ENCODE data around the gene DMRTC2. TPM values are rescaled to one million over a fixed set of nuclear protein-coding genes. Genes with fewer than 3 reads are reported as not detected.

The DMRTC2 gene
- total and polyA plus RNA-seq, 2 of the 8 experiments (the other 6 are each of a cell fraction or from before 2014, with no cell fraction given) = not detected

DNA sequence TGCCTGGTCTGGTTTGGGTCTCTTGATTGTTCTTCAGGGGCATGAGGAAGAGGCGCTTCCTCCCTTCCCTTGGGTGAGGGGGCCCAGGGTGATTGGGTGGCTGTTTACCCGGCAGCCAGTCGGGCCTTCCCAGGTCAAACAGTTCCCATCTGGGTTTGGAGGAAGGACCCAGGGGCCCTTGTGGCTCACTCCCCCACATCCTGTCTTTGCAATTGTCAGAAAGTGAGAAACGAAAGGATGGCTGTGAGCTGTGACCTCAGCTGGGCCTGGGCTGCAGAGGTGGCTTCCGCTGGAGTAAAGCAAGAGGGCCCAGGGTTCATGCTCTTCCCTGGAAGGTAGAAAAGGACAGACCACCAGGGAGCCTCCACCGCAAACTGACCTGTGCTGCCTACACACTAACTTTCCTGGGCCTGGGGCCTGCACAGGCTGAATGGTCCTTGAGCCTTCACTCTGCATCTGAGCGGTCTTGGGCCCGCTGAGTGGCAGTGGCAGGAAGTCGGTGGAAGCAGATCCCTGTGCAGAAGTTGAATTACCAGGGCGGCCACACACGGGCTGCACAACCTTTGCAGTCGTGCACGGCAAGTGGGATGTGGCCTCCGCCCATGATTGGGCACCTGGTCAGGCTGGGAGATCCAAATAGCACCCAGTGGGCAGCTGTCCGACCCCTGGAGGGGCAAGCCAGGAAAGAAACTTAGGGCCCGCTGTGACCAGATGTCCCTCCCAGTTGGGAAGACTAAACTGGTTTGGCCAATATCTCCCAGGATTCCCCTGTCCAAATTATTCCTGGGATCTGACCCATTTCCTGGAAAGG lies 26.9 kb downstream of the DMRTC2 start (continued):
- TF ChIP-seq MAX (IDR thresholded peaks at IDR 0.05) = no peak
- TF ChIP-seq EZH2 (IDR thresholded peaks at IDR 0.05; ENCODE audit: low read depth, low read length, severe bottlenecking) = no peak
- peak; percentile 90 for TF ChIP-seq POLR2AphosphoS5 (IDR thresholded peaks at IDR 0.05; ENCODE audit: low read depth, low read length)
- TF ChIP-seq CHD2 (IDR thresholded peaks at IDR 0.05; ENCODE audit: low read length) = peak; percentile 14; the same call in 1 of the 2 replicates
- TF ChIP-seq KDM4A (IDR thresholded peaks at IDR 0.05; ENCODE audit: low read depth, low read length, severe bottlenecking) = no peak
- no peak for TF ChIP-seq TEAD4 (IDR thresholded peaks at IDR 0.05; ENCODE audit: low read depth, low read length)
- TF ChIP-seq SRF (IDR thresholded peaks at IDR 0.05; ENCODE audit: low read depth, low read length) = no peak
- TF ChIP-seq GABPA (IDR thresholded peaks at IDR 0.05; ENCODE audit: borderline replicate concordance, insufficient read depth, low read length) = no peak
